ENCODE data around the gene CEP68.

The CEP68 gene

DNA sequence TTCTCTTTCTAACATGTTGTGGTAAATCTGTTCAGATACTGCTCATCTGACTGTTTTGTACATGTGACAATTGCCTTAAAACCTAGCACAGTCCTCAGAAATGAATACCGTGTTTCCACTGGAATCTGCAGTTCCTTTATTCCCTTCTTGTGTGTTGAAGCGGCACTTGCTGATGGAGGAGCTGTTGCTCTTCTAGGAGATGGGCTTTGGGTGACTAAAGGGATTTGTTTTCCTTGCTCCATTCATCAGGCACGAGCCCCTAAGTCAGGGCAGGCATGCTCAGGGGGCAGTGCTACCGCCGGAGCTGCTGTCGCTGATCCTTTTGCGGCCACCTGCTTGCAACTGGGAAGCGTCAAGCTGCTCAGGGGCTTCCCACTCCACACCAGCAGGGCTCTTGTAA is 32.5 kb upstream of the CEP68 start:
- TF ChIP-seq, protein P1, sequence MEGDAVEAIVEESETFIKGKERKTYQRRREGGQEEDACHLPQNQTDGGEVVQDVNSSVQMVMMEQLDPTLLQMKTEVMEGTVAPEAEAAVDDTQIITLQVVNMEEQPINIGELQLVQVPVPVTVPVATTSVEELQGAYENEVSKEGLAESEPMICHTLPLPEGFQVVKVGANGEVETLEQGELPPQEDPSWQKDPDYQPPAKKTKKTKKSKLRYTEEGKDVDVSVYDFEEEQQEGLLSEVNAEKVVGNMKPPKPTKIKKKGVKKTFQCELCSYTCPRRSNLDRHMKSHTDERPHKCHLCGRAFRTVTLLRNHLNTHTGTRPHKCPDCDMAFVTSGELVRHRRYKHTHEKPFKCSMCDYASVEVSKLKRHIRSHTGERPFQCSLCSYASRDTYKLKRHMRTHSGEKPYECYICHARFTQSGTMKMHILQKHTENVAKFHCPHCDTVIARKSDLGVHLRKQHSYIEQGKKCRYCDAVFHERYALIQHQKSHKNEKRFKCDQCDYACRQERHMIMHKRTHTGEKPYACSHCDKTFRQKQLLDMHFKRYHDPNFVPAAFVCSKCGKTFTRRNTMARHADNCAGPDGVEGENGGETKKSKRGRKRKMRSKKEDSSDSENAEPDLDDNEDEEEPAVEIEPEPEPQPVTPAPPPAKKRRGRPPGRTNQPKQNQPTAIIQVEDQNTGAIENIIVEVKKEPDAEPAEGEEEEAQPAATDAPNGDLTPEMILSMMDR (IDR thresholded peaks at IDR 0.05; ENCODE audit: low read depth, low read length): no peak
- no peaks in the 10 kb centered on the region for H3K27me3 ChIP-seq
- no peak for DNase-seq
- no peaks in the 10 kb centered on the region for H3K9me3 ChIP-seq
- H3K4me3 ChIP-seq (ENCODE audit: low read depth, low read length): no peak overlapping the region
- no peaks in the 10 kb centered on the region for H3K36me3 ChIP-seq
- H3K4me1 ChIP-seq: peaks cover 3% of the 10 kb centered on the region; the same call in 1 of the 2 replicates

DNA sequence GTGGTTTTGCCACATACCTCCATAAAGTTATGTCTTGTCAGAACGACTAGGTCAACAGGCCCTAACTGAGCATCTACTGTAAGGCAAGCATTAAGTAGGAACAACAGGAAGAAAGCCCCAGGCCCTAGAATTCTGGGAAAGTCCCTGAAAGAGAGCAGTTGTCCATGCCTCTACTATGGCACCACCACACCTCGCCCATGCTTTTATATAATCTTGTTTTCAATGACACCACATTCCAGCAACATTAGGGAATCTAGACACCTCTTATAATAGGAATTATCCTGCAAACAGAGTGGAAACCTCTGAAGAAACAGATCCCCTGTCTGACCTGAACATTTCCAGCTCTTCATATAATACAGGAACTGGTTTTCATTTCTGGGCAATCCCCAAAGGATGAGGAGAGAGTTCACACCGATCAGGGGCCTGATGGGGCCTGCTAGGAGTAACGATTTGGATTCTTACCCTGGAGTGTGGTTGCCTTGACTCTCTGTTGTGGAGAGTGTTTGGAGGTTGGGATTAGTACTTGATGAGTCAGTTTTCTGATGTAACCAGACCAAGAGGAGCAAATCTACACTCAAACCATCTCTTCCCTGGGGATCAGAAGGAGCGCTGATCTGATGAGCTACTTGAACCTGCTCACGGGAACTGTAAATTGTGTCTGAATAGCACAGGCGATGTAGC is 31.9 kb upstream of the CEP68 start:
- H3K9me3 ChIP-seq: no peaks in the 10 kb centered on the region
- H3K36me3 ChIP-seq: no peaks in the 10 kb centered on the region
- DNase-seq: no peak
- TF ChIP-seq, protein P1 (IDR thresholded peaks at IDR 0.05; ENCODE audit: low read depth, low read length): no peak
- H3K4me1 ChIP-seq: peaks cover 3% of the 10 kb centered on the region; the same call in 1 of the 2 replicates
- no peak overlapping the region for H3K4me3 ChIP-seq (ENCODE audit: low read depth, low read length)
- H3K27me3 ChIP-seq: no peaks in the 10 kb centered on the region

DNA sequence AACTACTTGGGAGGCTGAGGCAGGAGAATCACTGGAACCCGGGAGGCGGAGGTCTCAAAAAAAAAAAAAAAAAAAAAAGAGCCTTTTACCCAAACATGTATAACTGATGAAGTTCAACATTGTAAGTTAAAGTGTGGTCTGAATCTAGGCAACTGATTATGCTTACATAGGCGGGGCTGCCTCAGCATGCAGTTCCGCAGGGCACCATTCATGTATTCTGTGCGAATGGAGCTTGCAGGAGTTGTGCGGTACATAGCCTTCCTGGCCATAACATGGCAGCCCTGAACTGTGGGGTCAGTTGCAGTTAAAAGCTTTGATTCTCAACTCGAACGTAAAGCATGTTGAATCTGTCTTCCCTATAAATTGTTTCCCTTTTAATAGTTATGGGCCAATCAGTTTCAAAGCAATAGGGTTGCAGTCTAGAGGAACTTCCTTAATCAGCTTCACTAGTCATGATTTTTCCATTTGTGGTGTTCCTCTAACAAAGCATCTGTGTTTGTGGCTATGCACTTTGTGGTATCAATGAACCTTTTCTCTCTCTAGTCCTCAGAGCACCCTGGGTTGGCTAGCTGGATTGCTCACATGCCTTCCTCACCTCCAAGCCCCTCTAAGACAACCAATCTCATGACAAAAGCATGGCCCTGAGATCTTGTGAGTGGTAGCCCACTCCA is 30.6 kb upstream of the CEP68 start:
- TF ChIP-seq, protein P1 (IDR thresholded peaks at IDR 0.05; ENCODE audit: low read depth, low read length): no peak
- peaks cover 3% of the 10 kb centered on the region; the same call in 1 of the 2 replicates for H3K4me1 ChIP-seq
- no peaks in the 10 kb centered on the region for H3K36me3 ChIP-seq
- no peak overlapping the region for H3K4me3 ChIP-seq (ENCODE audit: low read depth, low read length)
- no peaks in the 10 kb centered on the region for H3K9me3 ChIP-seq
- no peak for DNase-seq
- H3K27me3 ChIP-seq: no peaks in the 10 kb centered on the region

DNA sequence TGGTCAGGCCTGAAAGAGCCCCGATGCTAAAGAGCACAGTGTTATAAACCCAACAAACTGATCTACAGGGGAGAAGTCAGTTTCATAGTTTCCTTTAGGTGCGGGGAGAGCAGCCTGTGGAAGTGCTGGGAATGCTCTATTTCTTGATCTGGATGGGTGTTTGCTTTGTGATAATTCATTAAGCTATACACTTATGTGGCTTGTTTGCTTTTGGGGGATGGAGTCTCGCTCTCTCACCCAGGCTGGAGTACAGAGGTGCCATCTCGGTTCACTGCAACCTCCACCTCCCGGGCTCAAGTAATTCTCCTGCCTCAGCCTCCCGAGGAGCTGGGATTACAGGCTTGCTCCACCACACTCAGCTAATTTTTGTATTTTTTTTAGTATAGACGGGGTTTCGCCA is 30.1 kb upstream of the CEP68 start:
- no peaks in the 10 kb centered on the region for H3K9me3 ChIP-seq
- DNase-seq: no peak

DNA sequence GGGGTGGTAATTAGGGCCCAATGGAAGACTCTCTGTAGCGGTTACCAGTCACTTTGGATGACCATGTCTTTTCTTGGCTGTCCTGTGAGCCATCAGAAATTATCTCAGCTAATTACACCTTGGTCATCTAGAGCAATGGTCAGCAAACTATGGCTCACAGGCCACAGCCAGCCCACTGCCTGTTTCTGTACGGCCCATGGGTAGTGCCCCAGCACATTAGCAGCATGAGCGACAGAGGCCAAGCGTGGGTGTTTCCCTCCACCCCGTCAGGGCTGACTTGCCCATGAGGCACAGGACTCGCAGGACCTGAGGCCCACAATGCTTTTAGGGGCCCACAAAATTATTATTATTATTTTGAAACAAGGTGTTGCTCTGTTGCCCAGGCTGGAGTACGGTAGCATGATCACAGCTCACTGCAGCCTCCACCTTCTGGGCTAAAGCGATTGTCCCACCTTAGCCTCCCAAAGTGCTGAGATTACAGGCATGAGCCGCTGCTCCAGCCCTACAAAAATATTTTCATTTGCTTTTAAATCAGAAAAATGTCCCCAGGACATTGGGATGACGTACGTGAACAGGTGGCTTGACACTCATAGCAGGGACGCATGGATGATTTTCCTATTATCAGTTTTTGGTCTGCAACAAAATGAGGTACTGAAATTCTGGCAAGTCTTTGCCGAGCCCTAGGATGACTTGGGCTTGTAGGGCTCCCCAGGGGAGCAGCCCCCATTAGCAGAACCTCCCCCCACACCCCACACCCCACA is 29.3 kb upstream of the CEP68 start:
- Histone ChIP-seq H3K9me3 (no peaks in the 10 kb centered on the region), H3K27me3 (no peaks in the 10 kb centered on the region), H3K36me3 (no peaks in the 10 kb centered on the region), H3K4me1 (peaks cover 3% of the 10 kb centered on the region; the same call in 1 of the 2 replicates), H3K4me3 (ENCODE audit: low read depth, low read length) (no peak overlapping the region)
- DNase-seq: no peak
- TF ChIP-seq, protein P1 (IDR thresholded peaks at IDR 0.05; ENCODE audit: low read depth, low read length): no peak

More for the DNA sequence above, 30.1 kb upstream of the CEP68 start:
- no peaks in the 10 kb centered on the region for H3K36me3 ChIP-seq
- no peak overlapping the region for H3K4me3 ChIP-seq (ENCODE audit: low read depth, low read length)
- TF ChIP-seq, protein P1 (IDR thresholded peaks at IDR 0.05; ENCODE audit: low read depth, low read length): no peak
- H3K27me3 ChIP-seq: no peaks in the 10 kb centered on the region
- peaks cover 3% of the 10 kb centered on the region; the same call in 1 of the 2 replicates for H3K4me1 ChIP-seq

Measured in BE2C (cell line).